ENCODE data around the gene ABCA4.

The ABCA4 gene

DNA sequence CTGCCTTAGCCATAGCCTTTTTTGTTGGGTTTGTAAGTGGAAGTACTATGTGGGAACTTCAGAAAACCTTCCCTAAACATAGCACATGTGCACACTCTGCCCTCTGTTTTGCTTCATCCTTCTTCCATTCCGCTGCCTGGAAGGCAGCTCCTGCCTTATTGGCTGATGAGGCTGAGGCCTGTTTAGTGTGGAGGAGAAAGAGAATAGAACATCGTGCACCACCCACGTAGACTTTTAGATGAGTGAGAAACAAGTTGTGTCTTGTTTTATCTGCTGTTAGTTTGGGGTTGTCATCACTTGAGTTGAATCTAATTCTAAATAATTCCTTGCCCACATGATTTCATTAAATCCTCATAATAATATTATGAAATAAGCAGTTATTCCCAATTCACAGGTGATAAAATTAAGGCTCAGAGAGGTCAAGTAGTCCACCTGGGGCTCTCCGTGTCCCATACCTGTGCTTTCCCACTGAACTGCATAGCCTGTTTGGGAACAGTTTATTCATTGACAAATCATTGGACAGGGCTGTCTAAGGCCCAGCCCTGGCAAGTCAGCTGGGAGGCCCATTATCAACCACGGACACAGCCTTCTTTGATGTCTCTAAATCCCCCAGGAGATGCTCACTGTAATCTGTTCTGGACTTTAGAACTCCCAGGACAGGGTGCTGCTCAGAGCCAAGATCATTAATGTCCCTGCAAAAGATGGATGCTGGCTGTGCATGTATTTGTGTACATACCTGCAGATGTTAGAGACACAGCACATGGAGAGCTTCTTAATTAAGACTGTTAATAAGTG is 93.0 kb downstream of the ABCA4 start:
- DNase-seq (ENCODE audit: low read depth): no peak

DNA sequence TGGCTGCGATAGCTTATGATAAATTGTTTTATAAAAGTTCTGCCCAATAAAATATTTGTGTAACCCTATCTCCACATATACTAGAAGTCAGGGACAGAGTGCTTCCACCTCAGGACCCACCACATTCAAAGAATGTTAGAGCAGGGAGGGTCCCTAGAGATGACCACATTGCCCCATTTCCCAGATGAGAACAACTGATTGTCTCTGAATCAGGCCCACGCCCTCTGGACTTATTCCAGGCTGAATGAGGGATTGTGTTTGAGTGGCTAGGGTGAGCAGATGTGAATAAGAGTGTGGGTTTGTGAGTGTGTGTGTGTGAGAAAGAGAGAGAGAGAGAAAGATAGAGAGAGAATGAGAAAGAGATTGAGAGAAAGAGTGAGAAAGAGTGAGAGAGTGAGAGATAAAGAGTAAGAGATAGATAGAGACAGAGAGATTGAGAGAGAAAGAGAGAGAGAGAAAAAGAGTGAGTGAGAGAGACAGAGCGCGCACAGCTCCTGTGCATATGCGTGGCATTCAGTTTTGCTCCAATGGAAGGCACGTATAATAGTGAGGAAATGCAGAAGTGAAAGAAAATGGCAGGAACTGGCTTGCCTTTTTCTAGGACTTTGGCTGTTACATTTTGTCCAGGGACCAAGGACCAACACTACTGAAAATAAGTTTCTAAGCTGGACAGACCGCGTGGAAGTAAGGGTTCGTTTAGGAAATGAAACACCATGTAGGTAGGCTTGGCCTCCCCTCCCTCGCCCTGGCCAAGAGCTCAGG is 94.1 kb downstream of the ABCA4 start:
- DNase-seq (ENCODE audit: low read depth): no peak

DNA sequence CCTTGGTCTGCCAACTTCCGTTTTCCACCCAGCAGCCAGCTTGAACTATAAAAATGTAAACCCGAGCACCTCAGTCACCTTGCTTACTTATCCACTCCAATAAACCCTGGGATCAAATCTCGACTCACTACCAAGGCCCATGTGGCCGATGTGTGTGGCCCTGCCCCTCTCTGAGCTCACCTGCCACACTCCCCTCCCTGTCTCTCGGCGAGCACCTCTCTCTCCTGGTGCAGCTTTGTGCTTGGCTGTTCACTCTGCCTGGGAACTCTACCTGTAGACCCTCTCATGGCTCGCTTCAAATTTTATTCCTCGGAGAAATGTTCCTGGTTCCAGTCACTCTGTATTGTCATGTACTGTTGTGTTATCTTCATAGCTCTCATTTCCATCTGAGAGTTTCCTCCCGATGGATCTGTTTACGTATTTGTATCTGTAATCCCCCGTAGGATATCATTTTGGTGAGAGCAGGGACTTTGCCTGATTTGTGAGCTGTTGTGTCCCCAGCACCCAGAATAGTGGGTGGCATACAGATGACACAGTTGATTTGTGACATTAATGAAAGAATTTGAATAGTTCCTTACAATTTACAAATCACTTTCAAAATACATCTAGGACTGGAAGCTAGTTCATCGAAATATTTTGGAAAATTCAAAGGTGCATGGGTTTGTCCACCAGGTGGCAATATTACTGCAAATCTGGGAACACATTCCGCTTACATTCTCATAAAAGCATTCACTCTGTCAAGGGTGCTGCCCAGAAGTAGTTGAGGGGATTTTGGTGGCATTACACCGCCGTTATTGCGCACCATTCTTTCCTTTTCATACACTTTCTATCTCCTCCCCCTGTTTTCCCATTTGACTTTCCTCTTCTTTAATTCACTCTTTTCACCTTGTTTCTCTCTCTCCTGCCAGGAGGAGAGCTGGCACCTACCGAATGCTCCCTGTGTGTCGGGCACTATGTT is 95.3 kb downstream of the ABCA4 start:
- no peak for DNase-seq (ENCODE audit: low read depth)

DNA sequence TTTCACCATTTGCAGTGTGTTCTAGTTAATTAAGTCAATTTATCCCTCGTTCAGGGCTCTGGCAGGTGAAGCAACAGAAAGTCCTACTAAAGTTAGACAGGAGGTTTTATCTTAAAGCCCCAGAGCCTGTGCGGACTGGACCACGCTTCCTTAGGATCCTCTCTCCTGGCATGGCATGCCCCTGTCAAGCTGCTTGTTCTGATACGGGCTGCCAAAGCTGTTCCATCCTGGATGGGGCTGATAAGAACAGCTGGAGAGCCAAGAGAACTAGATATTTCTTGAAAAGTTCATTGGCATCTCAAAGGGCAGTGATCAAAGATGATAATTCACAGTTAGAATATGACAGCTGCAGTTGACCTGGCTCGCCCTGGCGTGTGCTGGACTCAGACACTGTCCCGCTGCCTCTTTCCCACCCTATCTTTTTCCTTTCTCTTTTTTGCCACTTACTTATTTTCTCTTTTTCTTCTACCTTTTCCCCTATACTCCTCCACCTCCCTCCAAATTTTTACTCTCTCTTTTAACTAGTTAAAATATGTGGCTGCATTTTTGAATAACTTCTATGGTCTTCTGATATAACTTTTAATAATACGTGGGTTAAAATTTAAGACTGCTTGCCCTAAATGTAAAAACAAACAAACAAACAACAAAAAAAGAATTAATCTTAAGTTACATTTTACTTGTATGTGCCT is 96.7 kb downstream of the ABCA4 start:
- no peak for DNase-seq (ENCODE audit: low read depth)

GRCh38 chr1:94022471-94023189 is 98.3 kb downstream of the ABCA4 start:
- peak; percentile 32 for DNase-seq (ENCODE audit: low read depth)

GRCh38 chr1:94020764-94021579 is 100.0 kb downstream of the ABCA4 start:
- DNase-seq (ENCODE audit: low read depth): peak; percentile 40

GRCh38 chr1:94019327-94019726 is 101.6 kb downstream of the ABCA4 start:
- DNase-seq (ENCODE audit: low read depth): no peak

DNA sequence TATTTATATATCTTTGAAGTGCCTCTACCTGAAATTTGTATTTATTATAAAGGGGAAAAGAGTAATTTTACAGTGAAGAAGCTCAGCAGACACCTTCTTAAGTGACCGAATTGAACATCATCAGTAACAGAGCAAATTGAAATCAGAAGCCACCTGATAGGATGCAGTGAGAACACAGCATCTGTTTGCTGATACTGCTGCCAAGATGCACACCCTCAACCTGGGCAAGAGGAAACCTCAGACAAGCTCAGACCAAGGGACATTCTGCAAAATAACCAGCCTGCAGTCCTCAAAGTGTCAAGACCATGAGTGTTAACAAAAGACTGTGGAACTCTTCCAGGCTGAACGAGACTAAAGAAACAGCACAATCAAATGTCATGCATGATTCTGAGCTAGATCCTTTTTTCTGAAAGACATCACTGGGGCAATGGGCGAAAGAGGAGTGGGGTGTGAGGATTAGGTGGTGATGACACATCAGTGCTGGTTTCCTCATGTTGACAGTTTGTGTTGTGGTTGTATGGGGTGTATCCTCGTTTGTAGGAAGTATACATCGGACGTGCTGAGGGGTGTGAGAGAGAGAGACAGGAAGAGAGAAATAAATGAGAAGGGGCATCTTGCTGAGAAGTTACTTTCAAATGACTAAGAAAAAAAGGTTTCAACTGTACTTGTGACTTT is 103.7 kb downstream of the ABCA4 start:
- DNase-seq (ENCODE audit: low read depth): no peak

DNA sequence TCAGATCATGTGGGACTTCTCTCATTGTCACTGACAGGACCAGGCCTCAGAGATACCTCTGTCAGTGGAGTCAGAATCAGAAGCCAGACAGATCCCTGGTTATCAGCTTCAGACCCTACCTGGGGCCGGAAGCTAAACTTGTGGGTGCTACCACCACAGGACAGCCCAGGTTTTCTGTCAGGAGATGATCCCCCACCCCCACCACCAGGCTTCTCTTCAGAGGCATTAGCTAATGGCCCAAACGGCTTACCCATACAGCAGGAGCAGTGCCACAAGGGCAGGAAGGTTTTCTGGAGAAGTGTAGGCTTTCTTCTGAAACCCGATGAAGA is 105.5 kb downstream of the ABCA4 start:
- no peak for DNase-seq (ENCODE audit: low read depth)

DNA sequence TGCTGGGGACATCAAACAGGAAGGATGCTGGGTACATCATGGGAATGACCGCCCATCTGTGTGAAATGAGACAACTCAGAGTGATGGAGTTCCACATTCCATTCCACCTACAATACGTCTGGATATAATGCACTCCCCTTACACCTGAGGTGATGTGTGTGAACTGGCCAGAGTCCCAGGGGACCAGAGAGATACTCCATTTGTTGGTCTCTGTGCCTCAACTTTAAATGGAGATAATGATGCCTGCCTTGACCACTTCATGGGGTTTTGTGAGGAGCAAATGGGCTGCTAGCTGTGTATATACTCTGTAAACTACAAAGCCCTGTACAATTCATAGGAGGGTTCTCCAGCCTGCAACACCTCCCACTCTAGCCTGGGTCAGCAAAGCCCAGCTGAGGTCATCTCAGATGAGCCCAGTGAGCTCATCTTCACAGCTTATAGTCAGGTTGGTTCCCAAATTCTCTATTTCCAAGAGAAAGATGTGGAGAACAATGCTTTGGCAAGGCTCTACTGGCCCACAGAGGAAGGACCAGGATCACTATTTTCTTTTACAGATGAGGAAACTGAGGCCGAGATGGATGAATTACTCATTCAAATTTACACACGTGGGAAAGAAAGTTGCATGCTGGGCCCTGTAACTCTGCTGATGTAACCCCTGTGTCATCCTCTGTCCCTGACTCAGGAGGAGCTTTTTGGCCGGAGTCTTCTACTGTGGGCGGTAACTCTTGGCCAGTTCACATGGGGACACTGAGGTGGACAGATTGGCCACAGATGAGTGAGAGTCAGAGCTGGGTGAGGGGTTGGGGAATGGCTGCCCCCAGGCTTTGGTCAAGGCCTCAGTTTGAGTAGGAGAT is 106.1 kb downstream of the ABCA4 start:
- DNase-seq (ENCODE audit: low read depth): peak; percentile 63

GRCh38 chr1:94014087-94014486 is 106.9 kb downstream of the ABCA4 start:
- DNase-seq (ENCODE audit: low read depth): no peak

DNA sequence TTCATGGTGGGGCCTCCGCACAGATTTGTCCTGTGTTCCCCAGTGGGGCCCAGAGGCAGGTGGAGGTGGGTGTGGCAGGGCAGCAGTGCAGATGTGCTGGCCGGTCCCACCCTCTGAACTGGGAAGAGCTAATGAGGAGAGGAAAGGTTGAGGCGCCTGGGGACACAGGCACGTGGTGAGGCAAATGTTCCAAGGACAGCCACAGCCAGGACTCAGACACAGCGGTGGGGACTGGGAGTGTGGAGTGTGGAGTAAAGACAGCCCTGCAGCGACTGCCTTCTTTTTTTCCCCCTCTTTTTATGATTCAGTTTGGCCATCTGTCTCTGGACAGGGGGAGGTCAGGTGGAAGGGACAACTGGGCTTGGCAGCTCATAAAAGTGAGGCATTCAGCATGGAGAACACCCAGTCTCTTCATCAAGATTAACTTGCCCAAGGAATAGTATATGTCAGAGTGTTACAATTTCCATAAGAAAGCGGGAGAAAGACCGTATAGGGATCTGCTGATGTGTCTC is 107.5 kb downstream of the ABCA4 start:
- no peak for DNase-seq (ENCODE audit: low read depth)

GRCh38 chr1:94012708-94013366 is 108.1 kb downstream of the ABCA4 start:
- no peak for DNase-seq (ENCODE audit: low read depth)

- no peak for DNase-seq (ENCODE audit: low read depth)
Measured at GRCh38 chr1:94011709-94012595, 109.0 kb downstream of the ABCA4 start.

DNA sequence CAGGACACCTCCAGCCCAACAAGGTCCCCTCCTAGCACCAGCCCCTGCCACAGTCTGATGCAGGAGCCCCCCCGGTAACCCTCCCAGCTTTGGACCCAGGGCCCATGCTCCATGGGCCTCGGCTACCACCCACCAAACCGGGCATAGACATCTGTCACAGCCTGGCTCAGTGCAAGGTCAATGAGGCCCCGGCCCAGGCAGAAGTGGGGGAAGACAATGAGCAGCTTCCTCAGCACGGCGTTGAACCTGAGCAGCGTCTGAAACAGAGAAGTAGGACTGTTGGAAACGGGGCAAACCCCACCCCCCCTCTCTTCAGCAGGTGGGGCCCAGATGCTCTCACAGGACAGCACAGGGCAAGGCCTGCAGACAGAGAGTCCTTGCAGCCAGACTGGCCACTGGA is 109.8 kb downstream of the ABCA4 start:
- DNase-seq (ENCODE audit: low read depth): no peak

DNA sequence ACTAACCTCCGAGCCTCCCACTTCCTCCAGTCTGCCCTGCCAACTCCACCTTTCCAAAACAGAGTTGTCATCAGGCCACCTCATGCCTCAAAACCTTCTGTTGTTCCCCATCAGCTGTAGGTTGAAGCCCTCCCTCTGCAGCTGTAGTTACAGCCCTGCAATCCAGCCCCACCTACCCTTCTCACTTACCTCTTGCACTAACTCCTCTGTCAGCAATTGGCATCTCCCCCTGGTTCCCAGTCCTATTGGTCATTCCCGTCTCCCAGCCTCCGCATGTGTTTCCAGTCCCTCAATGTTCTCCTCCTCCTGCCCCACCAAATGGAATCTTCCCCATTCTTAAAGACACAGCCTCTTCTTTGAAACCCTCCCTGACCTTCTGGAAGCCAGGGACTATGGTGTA is 111.6 kb downstream of the ABCA4 start:
- no peak for DNase-seq (ENCODE audit: low read depth)

DNA sequence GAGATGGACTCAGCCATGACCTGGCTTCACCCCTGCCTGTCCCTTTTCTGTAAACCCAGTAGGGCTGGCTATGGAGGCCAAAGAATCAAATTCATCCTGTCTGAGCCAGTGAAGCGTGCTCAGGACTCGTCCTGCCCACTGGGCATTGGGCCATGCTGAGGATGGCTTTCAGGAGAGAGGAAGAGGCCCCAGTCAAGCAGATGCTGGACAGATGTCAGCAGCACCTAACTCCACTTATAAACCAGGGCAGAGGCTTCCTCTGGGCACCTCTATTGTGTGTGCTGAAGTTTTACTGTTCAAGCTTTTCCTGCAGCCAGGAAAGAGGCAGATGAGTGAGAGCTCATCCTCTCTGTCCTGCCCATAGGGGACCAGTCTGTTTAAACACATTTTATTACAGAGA is 114.3 kb downstream of the ABCA4 start:
- peak; percentile 9 for DNase-seq (ENCODE audit: low read depth)

All from GM04504 (cell line).